Neural cell (in vitro differentiated cells): ENCODE data around the gene HOXC6. TPM values are rescaled to one million over a fixed set of nuclear protein-coding genes. Genes with fewer than 3 reads are reported as not detected.

Experiments used
- H2AFZ ChIP-seq: fragments of 200-600, 300-800 bp; sonication (generic), shearing (Covaris generic); 2 replicates; pipeline ENCODE4 v1.6.0; 2014; ENCODE audit warnings: low read depth, mild to moderate bottlenecking, antibody characterized with exemption, low read length, moderate library complexity
- H3F3A ChIP-seq: fragments of 200-600 bp; shearing (Covaris generic); 2 replicates; pipeline ENCODE4 v1.6.1; 2016; ENCODE audit warnings: mild to moderate bottlenecking, moderate library complexity, mixed read lengths, antibody characterized with exemption, low read length; ENCODE audit not compliant: insufficient read depth, poor library complexity, severe bottlenecking
- H3K27ac ChIP-seq: fragments of 200-600, 300-800 bp; sonication (generic), shearing (Covaris generic); 2 replicates; pipeline ENCODE4 v1.5.1; 2014; ENCODE audit warnings: mild to moderate bottlenecking, low read length, moderate library complexity
- H3K27me3 ChIP-seq: fragments of 300-800, 200-600 bp; sonication (generic), shearing (Covaris generic); 2 replicates; pipeline ENCODE4 v1.6.0; 2014; ENCODE audit warnings: mild to moderate bottlenecking, low read depth, low read length, moderate library complexity; ENCODE audit not compliant: insufficient read depth
- H3K36me3 ChIP-seq: fragments of 300-800, 200-600 bp; sonication (generic), shearing (Covaris generic); 2 replicates; pipeline ENCODE4 v1.5.1; 2014; ENCODE audit warnings: mild to moderate bottlenecking, antibody characterized with exemption, low read length, moderate library complexity; ENCODE audit not compliant: insufficient read depth
- H3K4me2 ChIP-seq: fragments of 300-800, 200-600 bp; sonication (generic), shearing (Covaris generic); 2 replicates; pipeline ENCODE4 v1.6.0; 2014; ENCODE audit warnings: mild to moderate bottlenecking, low read length
- H3K4me3 ChIP-seq: fragments of 300-800, 200-600 bp; sonication (generic), shearing (Covaris generic); 2 replicates; pipeline ENCODE4 v1.5.1; 2014; ENCODE audit warnings: mild to moderate bottlenecking, low read length, moderate library complexity
- H3K79me2 ChIP-seq: fragments of 200-600 bp; shearing (Covaris generic); replicated peaks from 2 replicates; pipeline ENCODE4 v1.6.0; 2014; ENCODE audit warnings: mild to moderate bottlenecking, low read length, moderate library complexity; ENCODE audit not compliant: insufficient read depth
- H3K9ac ChIP-seq: fragments of 300-800, 200-600 bp; sonication (generic), shearing (Covaris generic); 2 replicates; pipeline ENCODE4 v1.6.1; 2016; ENCODE audit warnings: mild to moderate bottlenecking, low read length, mixed read lengths
- H3K9me2 ChIP-seq: fragments of 200-600 bp; shearing (Covaris generic); 2 replicates; pipeline ENCODE4 v1.6.1; 2016; ENCODE audit warnings: mild to moderate bottlenecking, low read length, mixed read lengths; ENCODE audit not compliant: insufficient read depth
- H3K9me3 ChIP-seq: fragments of 200-600, 300-800 bp; sonication (generic), shearing (Covaris generic); 2 replicates; pipeline ENCODE4 v1.6.1; 2016; ENCODE audit warnings: mild to moderate bottlenecking, mixed run types, low read length, moderate library complexity, mixed read lengths
- H4K20me1 ChIP-seq: fragments of 200-600 bp; shearing (Covaris generic); 2 replicates; pipeline ENCODE4 v1.6.1; 2016; ENCODE audit warnings: mild to moderate bottlenecking, mixed run types; ENCODE audit not compliant: insufficient read depth
- EP300 ChIP-seq: fragments of 450-650 bp; conservative IDR thresholded peaks from 2 replicates; pipeline ENCODE4 v1.6.1; 2014; ENCODE audit warnings: antibody characterized with exemption, mild to moderate bottlenecking, moderate library complexity; ENCODE audit not compliant: poor library complexity, severe bottlenecking
- EZH2 ChIP-seq: fragments of 200-600, 300-800 bp; shearing (Covaris generic), sonication (generic); IDR thresholded peaks from 2 replicates; pipeline ENCODE4 v1.6.1; 2014; ENCODE audit warnings: antibody characterized with exemption, low read length, borderline replicate concordance, mild to moderate bottlenecking; ENCODE audit not compliant: insufficient read depth, poor library complexity, severe bottlenecking
- MXI1 ChIP-seq: fragments of 450-650 bp; conservative IDR thresholded peaks from 2 replicates; pipeline ENCODE4 v1.6.1; 2014; ENCODE audit warnings: antibody characterized with exemption, mild to moderate bottlenecking; ENCODE audit not compliant: poor library complexity, severe bottlenecking
- POLR2AphosphoS5 ChIP-seq: IDR thresholded peaks from 2 replicates; pipeline ENCODE4 v1.6.1; 2012
- RAD21 ChIP-seq: fragments of 450-650 bp; conservative IDR thresholded peaks from 2 replicates; pipeline ENCODE4 v1.6.1; 2014; ENCODE audit warnings: antibody characterized with exemption, mild to moderate bottlenecking, moderate library complexity
- SMC3 ChIP-seq: fragments of 450-650 bp; conservative IDR thresholded peaks from 2 replicates; pipeline ENCODE4 v1.6.1; 2014; ENCODE audit warnings: antibody characterized with exemption, mild to moderate bottlenecking, moderate library complexity; ENCODE audit not compliant: poor library complexity
- TAF1 ChIP-seq: IDR thresholded peaks from 2 replicates; pipeline ENCODE4 v1.6.1; 2012; ENCODE audit warnings: low read depth
- polyA plus RNA-seq: library from polyadenylated mRNA; depleted of rRNA; stranded (reverse); fragments of >200 nt; gene quantifications from 2 replicates; pipeline ENCODE4 v1.2.3, GENCODE V29; 2014
- TF ChIP-seq, protein P1 (sequence below): IDR thresholded peaks from 2 replicates; pipeline ENCODE4 v1.6.1; 2012; ENCODE audit warnings: borderline replicate concordance
- TF ChIP-seq, protein P2 (sequence below): fragments of 450-650 bp; IDR thresholded peaks from 2 replicates; pipeline ENCODE4 v1.5.1; 2014; ENCODE audit warnings: antibody characterized with exemption, mild to moderate bottlenecking, moderate library complexity; ENCODE audit not compliant: poor library complexity, severe bottlenecking

Gene HOXC6
- polyA plus RNA-seq, 1 donor from 2014 or later: not detected

DNA sequence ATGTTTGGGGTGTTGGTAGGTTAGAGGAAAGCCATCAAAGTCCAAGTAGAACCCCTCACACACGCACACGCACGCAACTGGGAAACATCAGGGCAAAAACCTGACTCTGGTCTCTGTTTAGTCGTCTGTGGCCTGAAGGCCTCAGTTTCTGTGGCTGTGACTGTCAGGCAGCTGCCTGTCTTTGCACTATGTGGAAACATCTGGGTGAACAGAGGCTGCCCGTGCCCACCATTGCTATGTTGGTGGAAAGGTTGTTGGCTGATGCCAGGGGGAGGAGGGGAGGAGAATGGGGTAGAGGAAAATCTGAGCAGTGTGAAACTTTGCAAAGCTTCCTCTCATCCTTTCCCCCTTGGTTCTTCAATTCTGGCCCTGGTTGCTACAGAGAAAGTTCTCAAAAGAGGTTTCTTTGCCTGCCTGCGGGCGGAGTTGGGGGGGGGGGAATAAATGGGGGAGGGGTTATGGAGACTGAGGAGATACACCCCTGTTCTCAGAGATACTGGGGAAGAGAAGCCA, 35.8 kb upstream of the HOXC6 start:
- TF ChIP-seq RAD21 (no peak), POLR2AphosphoS5 (no peak), SMC3 (no peak), TAF1 (no peak), EP300 (no peak), MXI1 (no peak), EZH2 (no peak)
- TF ChIP-seq, protein P1, sequence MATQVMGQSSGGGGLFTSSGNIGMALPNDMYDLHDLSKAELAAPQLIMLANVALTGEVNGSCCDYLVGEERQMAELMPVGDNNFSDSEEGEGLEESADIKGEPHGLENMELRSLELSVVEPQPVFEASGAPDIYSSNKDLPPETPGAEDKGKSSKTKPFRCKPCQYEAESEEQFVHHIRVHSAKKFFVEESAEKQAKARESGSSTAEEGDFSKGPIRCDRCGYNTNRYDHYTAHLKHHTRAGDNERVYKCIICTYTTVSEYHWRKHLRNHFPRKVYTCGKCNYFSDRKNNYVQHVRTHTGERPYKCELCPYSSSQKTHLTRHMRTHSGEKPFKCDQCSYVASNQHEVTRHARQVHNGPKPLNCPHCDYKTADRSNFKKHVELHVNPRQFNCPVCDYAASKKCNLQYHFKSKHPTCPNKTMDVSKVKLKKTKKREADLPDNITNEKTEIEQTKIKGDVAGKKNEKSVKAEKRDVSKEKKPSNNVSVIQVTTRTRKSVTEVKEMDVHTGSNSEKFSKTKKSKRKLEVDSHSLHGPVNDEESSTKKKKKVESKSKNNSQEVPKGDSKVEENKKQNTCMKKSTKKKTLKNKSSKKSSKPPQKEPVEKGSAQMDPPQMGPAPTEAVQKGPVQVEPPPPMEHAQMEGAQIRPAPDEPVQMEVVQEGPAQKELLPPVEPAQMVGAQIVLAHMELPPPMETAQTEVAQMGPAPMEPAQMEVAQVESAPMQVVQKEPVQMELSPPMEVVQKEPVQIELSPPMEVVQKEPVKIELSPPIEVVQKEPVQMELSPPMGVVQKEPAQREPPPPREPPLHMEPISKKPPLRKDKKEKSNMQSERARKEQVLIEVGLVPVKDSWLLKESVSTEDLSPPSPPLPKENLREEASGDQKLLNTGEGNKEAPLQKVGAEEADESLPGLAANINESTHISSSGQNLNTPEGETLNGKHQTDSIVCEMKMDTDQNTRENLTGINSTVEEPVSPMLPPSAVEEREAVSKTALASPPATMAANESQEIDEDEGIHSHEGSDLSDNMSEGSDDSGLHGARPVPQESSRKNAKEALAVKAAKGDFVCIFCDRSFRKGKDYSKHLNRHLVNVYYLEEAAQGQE: no peak
- TF ChIP-seq, protein P2, sequence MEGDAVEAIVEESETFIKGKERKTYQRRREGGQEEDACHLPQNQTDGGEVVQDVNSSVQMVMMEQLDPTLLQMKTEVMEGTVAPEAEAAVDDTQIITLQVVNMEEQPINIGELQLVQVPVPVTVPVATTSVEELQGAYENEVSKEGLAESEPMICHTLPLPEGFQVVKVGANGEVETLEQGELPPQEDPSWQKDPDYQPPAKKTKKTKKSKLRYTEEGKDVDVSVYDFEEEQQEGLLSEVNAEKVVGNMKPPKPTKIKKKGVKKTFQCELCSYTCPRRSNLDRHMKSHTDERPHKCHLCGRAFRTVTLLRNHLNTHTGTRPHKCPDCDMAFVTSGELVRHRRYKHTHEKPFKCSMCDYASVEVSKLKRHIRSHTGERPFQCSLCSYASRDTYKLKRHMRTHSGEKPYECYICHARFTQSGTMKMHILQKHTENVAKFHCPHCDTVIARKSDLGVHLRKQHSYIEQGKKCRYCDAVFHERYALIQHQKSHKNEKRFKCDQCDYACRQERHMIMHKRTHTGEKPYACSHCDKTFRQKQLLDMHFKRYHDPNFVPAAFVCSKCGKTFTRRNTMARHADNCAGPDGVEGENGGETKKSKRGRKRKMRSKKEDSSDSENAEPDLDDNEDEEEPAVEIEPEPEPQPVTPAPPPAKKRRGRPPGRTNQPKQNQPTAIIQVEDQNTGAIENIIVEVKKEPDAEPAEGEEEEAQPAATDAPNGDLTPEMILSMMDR: no peak
- H3K4me2 ChIP-seq: no peak overlapping the region
- H4K20me1 ChIP-seq: no peaks in the 10 kb centered on the region

DNA sequence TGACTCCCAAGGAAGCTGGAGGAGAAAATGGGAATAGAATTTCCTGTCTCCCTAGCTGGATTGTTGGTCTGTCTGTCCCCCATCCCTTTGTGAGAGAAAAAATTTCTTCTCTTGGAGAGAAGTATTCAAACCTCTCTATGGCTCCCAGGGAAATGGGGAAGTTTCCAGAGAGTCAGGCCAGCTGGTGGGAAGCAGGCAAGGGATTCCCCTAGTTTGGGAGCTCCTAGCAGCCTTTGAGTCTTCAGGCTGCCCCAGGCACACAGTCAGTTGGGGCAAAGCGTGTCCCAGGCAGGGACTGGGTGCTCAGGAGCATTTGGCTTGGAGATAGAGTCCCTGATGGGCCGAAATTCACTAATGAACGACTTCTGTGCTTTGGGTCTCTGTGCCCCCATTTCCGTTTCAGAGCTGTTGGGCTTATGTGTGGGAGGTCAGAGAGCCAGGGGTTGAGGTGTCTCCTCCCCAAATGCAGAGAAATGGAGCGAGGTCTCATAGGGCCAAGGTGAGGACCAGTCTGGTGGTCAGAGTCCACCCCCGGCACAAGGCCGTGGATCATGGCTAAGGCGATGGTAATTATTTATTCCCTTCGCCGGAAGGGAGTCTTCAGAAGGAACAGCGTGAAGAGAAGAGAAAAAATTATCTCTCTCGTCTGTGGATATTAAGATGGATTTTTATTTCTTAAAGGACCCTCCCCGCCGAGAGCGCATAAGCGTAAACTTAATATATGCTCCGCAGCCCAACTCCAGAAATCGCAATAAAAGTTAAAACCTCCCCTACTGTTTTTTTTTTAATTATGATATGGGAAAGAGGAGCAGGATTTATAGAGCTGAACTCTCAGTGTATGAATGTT, 34.9 kb upstream of the HOXC6 start:
- H3K9me3 ChIP-seq: no peaks in the 10 kb centered on the region
- no peaks in the 10 kb centered on the region for H3K79me2 ChIP-seq
- peaks cover 100% of the 10 kb centered on the region for H3K27me3 ChIP-seq
- no peak overlapping the region for H3K27ac ChIP-seq
- H3F3A ChIP-seq: no peaks in the 10 kb centered on the region
- H2AFZ ChIP-seq: no peak overlapping the region
- H3K4me2 ChIP-seq: no peak overlapping the region
- H4K20me1 ChIP-seq: no peaks in the 10 kb centered on the region
- no peak overlapping the region for H3K9ac ChIP-seq
- TF ChIP-seq, protein P1: no peak
- TF ChIP-seq EP300 (no peak), MXI1 (no peak), SMC3 (no peak), POLR2AphosphoS5 (no peak), RAD21 (no peak), EZH2 (no peak)
- H3K9me2 ChIP-seq: no peaks in the 10 kb centered on the region
- no peak overlapping the region for H3K4me3 ChIP-seq
- H3K36me3 ChIP-seq: no peaks in the 10 kb centered on the region

More for the DNA sequence above, 35.8 kb upstream of the HOXC6 start:
- H3F3A ChIP-seq: no peaks in the 10 kb centered on the region
- no peak overlapping the region for H3K27ac ChIP-seq
- no peaks in the 10 kb centered on the region for H3K36me3 ChIP-seq
- H2AFZ ChIP-seq: no peak overlapping the region
- no peaks in the 10 kb centered on the region for H3K79me2 ChIP-seq
- no peak overlapping the region for H3K4me3 ChIP-seq
- H3K9me3 ChIP-seq: no peaks in the 10 kb centered on the region
- H3K9me2 ChIP-seq: no peaks in the 10 kb centered on the region
- H3K27me3 ChIP-seq: peaks cover 100% of the 10 kb centered on the region
- no peak overlapping the region for H3K9ac ChIP-seq
